Stimulated activated CD4-positive, alpha-beta T cell treated with anti-CD3 and anti-CD28 coated beads, Interleukin-15, amount 100 ng/mL, for 24 hours (primary cell): Measurements from ENCODE around the gene CFAP61.

Experiments
- DNase-seq: peaks from one replicate; pipeline ENCODE4 v3.0.0-alpha.2; 2020

CFAP61 gene

DNA sequence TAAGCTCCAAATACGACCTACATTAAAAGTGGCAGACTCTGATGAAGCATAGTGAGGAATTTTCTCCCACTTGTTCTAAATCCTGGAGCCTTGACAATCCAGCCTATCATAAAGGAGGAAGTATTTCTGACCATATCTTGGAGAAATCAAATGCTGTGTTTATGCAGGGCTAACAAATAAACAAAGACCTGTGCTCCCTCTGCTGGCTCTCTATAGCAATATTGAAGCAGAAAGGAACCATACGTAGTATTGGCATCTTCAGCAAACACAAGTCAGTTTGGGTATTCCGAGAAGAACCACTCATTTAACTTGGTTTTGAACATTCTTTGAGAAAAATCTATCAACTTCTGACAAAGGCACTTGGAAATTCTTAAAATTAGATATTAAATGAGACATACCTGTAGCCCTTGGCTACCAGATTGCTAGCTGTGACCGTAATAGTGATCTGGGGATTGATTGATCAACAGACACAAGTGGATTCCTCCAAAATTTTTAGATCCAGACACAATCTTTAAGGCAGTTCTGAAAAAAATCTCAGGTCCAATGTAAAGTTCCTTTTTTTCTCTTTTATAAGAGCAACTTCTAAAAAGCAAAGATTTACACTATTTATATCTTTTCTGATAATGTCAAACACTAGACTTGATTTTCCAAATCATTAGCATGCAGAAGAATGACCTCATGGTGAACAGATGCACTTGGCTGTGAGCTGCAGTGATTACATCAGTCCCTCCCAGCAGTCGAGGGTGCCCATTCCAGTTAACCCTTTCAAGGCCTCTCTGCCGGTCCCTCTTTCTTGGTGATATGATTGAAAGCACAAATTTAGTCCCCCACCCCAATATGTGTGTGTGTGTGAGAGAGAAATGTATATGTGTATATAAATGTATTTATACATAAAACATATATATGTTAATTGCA is 355.8 kb downstream of the CFAP61 start:
- DNase-seq: no peak

DNA sequence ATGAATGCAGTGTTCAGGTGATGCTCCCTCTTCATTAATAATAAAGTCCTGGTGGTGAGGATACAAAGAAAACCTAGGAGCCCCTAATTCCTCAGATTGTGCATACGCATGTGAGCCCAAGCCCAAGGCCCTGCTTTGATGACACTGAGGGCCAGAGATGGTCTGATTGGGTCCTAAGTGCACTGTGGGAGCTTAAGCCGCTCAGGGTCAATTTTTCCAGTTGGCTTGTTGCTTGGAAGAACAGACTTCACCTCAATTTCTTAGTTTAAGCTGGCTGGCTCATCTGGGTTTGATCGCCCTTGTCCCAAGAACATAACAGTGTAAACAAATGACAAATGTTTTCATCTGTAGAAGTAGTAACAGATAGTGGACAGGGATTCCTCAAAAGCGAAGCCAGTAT is 357.0 kb downstream of the CFAP61 start:
- DNase-seq: no peak
